GM19043 (cell line): ENCODE data around the gene PBX3.

ENCODE experiments used
- ATAC-seq: cut with Tn5 transposase; IDR thresholded peaks from one replicate; pipeline ENCODE4 v1.9.1; 2021; ENCODE audit warnings: low read depth; ENCODE audit not compliant: unreplicated experiment

PBX3 gene

GRCh38 chr9:126009047-126009446, 261.9 kb downstream of the PBX3 start:
- ATAC-seq: no peak

DNA sequence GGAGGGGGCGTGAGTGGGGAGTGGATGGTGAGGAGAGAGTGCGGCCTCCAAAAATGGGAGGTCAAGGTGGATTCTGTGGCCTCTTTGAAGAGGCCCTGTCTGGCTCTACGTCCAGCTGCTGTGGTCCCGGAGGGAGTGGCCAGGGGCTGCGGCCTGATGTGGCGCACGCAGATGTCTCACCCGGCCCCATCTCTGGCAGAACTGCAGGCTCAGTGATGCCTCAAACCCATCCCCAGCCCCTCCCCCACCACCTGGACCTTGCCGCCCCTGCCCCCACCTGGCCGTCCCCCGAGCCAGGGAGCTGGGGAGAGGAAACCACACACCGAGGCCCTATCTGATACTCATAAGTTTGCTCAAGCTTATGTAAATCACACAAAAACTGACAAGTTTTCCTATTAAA, 267.6 kb downstream of the PBX3 start:
- ATAC-seq: no peak

DNA sequence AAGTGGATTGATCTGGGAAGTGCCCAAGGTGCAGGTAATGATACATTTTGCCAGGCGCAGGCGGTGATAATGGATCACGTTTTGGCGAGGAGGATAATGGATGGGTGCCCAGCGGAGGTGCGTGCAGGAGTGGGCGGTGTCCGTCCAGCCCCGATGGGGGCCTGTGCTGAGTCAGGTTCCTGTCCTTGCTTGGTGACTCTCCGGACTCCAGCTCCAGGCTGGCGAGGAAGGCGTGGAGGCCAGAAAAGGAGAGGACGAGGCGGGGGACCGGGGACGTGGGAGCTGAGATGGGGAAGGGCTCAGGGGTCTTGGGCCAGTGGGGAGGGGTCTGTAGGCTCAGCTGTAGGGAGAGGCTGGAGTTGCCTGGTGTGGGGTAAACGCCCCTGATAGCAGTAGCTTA, 268.3 kb downstream of the PBX3 start:
- ATAC-seq: no peak

DNA sequence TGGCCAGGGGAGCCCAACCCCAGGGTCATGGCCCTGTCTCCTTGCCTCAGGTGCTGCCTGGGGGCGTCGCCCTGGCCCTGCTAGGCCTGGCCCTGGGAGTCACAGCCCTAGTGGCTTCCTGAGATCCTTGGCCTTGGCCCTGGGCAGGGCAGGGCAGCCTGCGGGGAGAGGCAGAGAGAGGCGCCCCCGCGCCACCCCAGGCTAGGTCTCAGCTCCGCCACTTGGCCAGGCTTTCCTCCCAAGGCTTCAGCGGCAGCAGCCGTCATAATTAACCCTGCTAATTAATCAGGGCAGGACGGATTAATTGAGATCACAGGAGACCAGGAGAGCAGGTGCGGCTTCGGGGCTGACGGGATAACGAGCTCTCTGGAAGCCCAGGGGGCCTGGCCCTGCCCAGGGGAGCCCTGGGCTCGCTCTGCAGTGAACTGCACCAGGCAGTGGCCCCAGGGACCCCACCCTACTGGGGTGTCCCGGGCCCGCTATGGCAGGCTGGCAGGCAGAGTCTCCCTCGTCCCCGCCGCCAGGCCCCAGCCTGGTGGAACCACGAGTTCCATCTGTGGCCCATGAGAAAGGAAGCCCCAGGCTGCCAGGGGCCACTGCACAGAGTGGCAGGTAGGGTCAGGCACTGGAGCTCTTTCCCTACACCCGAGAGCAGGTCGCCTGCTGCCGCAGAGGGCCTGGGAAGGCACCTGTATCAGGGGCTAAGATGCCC, 269.6 kb downstream of the PBX3 start:
- ATAC-seq: no peak
